Muscle layer of colon (tissue), 2 donors: ENCODE results near the gene GRIK1.

Source experiments
- H3K27ac ChIP-seq: one replicate; pipeline ENCODE4 v1.7.0; 2013; ENCODE audit warnings: low read depth, mild to moderate bottlenecking, low read length, moderate library complexity
- H3K27me3 ChIP-seq, 2 donors: one replicate each; pipeline ENCODE4 v1.7.0; 2013; ENCODE audit warnings: low read length in 2 of 2, mild to moderate bottlenecking in 2 of 2; ENCODE audit not compliant: insufficient read depth in 2 of 2, control insufficient read depth in 1 of 2
- H3K36me3 ChIP-seq: one replicate; pipeline ENCODE4 v1.7.0; 2013; ENCODE audit warnings: mild to moderate bottlenecking, low read length; ENCODE audit not compliant: insufficient read depth
- H3K4me1 ChIP-seq: one replicate; pipeline ENCODE4 v1.7.0; 2013; ENCODE audit warnings: mild to moderate bottlenecking, low read length; ENCODE audit not compliant: insufficient read depth
- H3K4me3 ChIP-seq, 2 donors: one replicate each; pipeline ENCODE4 v1.7.0; 2013; ENCODE audit warnings: low read length in 2 of 2, low read depth in 1 of 2, mild to moderate bottlenecking in 1 of 2, moderate library complexity in 1 of 2
- H3K9ac ChIP-seq: one replicate; pipeline ENCODE4 v1.7.0; 2013; ENCODE audit warnings: low read length
- H3K9me3 ChIP-seq: one replicate; pipeline ENCODE4 v1.7.0; 2013; ENCODE audit warnings: mild to moderate bottlenecking, low read length
- donor health status: abdominal sarcoma.
- donor health status: Adenocarcinoma of cecum.

GRIK1 gene

DNA sequence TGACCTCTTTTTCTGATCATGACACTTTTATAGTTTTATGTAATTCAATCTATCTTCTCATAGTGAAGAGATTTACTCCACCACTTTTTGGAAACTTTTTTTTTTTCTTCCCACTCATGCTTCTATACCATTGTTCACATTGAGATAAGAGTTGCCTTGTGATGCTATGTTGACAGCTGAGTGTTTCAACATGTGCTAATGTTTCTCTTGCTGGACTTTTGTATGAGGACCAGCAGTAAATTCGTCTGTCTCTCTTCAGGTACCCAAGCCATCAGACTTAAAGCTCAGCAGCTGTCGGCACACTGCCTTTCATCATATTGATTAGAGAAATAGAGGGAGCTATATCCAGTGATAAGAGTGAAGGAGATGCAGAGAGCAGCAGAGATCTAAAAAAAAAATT is 227.0 kb downstream of the GRIK1 start:
- Histone ChIP-seq H3K9ac (no peak overlapping the region), H3K27me3 (no peaks in the 10 kb centered on the region), H3K27ac (no peak overlapping the region), H3K4me1 (no peaks in the 10 kb centered on the region), H3K9me3 (no peaks in the 10 kb centered on the region), H3K36me3 (no peaks in the 10 kb centered on the region), H3K4me3 (no peak overlapping the region)

DNA sequence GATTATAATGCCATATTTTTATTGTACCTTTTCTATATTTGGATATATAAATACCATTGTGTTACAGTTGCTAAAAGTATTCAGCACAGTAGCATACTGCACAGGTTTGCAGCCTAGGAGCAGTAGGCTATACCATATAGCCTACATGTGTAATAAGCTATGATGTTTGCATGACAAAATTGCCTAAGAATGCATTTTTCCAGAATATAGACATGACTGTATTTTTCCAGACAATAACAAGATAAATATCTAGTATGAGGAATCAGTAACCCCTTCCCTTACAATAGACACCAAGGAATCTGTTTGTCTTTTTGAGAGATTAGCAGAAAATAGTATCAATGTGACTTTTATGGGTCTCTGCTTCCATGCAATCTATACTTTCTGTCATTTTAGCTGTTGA is 228.6 kb downstream of the GRIK1 start:
- Histone ChIP-seq H3K27ac (no peak overlapping the region), H3K4me3 (no peak overlapping the region), H3K27me3 (no peaks in the 10 kb centered on the region), H3K36me3 (no peaks in the 10 kb centered on the region), H3K9me3 (no peaks in the 10 kb centered on the region), H3K9ac (no peak overlapping the region), H3K4me1 (no peaks in the 10 kb centered on the region)

DNA sequence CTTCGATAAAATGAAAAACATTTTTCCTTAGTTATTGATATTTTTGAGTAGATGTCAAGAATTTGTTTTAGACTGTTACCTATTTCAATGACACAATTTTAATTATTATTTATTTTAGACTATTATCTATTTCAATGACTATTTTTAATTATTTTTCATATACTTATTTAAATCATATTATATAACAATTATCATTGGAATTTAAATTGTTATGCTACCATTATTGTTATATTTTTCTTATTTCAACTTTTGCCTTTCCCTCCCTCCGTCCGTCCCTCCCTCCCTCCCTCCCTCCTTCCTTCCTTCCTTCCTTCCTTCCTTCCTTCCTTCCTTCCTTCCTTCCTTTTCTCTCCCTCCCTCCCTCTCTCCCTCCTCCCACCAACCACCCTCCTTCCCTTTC is 229.3 kb downstream of the GRIK1 start:
- no peak overlapping the region for H3K9ac ChIP-seq
- no peaks in the 10 kb centered on the region for H3K27me3 ChIP-seq
- H3K4me1 ChIP-seq: no peaks in the 10 kb centered on the region
- H3K4me3 ChIP-seq: no peak overlapping the region
- H3K9me3 ChIP-seq: no peaks in the 10 kb centered on the region
- H3K36me3 ChIP-seq: no peaks in the 10 kb centered on the region
- H3K27ac ChIP-seq: no peak overlapping the region

DNA sequence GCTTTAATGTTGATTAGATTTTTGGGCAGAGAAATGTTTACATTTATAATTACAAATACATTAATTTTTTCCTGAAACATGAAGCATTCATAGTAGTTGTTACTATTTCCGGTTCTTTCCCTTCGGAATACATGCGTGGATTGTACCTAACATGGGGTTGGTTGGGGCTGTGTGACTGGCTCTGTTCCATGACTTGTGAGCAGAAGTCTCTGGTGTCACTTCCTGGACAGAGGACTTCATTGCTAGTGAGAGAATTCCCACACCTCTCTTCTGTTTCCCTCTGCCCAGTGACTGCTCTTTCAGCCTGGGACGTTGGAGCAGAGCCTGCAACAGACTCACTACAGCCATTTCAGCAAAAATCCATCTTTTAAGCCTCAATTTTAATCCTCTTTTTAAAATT is 231.4 kb downstream of the GRIK1 start:
- H3K9ac ChIP-seq: no peak overlapping the region
- H3K27me3 ChIP-seq: no peaks in the 10 kb centered on the region
- H3K36me3 ChIP-seq: no peaks in the 10 kb centered on the region
- H3K9me3 ChIP-seq: no peaks in the 10 kb centered on the region
- no peaks in the 10 kb centered on the region for H3K4me1 ChIP-seq
- no peak overlapping the region for H3K4me3 ChIP-seq
- H3K27ac ChIP-seq: no peak overlapping the region

DNA sequence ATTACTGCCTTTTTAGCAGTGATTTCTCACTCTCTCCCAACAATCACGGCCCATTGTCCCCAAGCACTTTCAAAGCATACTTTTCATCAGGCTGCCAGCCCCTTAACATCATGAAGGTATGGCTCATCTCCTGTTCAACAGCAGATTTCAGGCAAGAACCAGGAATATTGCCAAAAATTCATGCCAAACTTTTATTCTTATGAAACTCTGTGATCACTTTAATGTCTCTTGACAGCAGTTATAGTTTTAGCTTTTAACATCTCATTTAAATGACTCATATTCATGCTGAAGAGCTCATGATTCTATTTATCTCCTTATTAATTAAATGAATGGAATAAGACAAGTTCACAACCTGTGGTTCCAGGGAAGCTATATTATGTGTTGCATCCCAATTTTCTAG is 235.1 kb downstream of the GRIK1 start:
- Histone ChIP-seq H3K9ac (no peak overlapping the region), H3K36me3 (no peaks in the 10 kb centered on the region), H3K4me3 (no peak overlapping the region), H3K27me3 (no peaks in the 10 kb centered on the region), H3K27ac (no peak overlapping the region), H3K9me3 (no peaks in the 10 kb centered on the region), H3K4me1 (no peaks in the 10 kb centered on the region)

DNA sequence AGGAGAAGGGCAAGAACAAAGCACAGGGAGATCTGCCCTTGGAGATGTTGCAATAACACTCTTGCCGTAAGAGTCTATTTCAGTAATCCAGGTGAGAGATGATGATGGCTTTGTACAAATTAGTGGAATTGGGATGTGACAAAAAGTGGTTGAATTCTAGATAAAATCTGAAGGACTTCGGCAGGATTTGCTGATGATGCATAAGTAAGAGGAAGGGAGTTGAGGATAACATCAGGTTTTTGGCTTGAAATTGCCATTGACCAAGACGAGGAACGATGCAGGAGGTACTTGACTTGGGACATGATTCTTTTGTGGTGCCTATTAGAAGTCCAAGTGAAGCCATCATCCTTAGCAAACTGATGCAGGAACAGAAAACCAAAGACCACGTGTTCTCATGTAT is 238.1 kb downstream of the GRIK1 start:
- Histone ChIP-seq H3K4me3 (no peak overlapping the region), H3K9ac (no peak overlapping the region), H3K4me1 (no peaks in the 10 kb centered on the region), H3K27me3 (no peaks in the 10 kb centered on the region), H3K27ac (no peak overlapping the region), H3K36me3 (no peaks in the 10 kb centered on the region), H3K9me3 (no peaks in the 10 kb centered on the region)

DNA sequence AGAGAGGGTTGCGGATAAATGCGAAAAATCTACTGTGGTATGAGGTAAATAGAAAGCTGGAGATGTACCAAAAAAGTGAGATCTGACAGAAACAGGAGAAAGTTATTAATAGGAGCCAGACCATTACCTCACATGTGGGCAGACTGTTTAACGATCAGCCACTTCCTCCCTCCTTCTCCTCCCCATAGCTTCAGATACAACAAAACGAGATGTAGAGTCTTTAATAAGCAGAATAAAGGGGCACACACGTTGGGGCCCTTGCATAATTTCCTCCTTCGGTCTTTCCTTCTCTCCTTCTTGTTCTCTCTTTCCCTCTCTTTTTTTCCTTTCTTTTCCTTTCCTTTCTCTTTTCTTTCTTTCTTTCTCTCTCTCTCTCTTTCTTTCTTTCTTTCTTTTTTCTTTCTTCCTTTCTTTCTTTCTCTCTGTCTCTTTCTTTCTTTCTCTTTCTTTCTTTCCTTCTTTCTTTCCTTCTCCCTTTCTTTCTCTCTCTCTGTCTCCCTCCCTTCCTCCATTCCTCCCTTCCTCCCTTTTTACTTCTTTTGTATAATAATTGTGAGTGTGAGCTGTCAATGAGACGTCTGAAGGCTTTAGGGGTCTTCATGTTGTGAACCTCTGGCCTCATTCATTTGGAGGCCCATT is 242.1 kb downstream of the GRIK1 start:
- H3K4me1 ChIP-seq: no peaks in the 10 kb centered on the region
- no peak overlapping the region for H3K9ac ChIP-seq
- no peaks in the 10 kb centered on the region for H3K9me3 ChIP-seq
- H3K27ac ChIP-seq: no peak overlapping the region
- H3K36me3 ChIP-seq: no peaks in the 10 kb centered on the region
- H3K4me3 ChIP-seq: no peak overlapping the region
- H3K27me3 ChIP-seq: no peaks in the 10 kb centered on the region

DNA sequence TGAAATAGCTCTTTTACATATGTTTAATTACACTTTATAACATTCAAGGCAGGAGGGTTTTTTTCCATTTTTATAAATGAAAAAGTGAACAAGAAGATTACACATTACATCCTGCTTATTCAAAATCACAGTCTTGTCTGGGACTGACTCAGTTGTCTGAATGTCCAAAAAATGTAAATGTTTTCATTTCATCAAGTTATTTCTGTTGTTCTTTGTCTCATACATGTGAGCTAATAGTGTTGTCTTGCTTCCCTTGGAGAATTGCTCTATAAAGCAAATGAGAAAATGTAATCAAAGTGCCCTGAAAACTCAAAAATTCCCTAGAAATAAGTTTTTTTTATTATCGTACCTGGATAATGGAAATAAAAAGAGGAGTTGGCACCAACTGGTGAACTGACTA is 242.9 kb downstream of the GRIK1 start:
- no peak overlapping the region for H3K9ac ChIP-seq
- H3K27ac ChIP-seq: no peak overlapping the region

DNA sequence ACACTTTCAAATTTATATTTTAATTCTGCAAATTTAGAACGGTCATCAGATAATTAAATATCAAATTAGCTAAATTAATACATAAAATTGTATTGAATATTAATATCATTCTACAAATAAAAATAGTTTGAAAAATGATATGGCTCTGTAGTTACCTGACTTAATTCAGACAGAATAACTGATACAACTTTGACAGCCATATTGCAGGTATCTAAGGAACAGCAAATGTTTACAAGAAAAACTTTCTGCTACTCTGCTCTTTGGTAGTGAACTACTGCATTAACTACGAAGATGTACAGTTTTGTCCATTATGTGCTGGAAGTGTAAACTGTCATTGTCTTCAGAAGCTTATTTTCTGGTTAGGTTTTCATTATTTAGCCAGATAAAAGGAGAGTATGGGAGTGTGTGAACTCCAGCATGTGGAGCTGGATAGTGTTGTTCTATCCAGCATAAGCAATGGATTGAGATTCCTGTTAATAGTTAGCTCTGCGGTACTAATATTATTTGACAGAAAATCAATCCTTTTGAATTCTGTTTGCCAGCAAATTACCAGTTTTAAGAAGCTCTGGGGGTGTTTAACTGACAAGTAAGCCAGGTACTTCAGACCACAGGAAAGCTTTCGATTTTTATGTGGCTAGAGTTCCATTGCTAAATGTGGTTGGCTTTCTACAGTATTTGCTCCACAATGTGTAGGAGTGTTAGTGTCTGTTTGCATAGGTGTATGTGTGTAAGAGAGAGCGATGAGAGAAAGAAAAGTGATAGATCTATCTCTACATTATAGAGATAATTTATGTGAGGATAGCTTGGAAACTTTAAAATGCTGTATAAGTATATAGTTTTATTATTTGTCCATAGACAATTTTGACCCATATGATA is 247.9 kb downstream of the GRIK1 start:
- no peak overlapping the region for H3K9ac ChIP-seq
- no peaks in the 10 kb centered on the region for H3K27me3 ChIP-seq
- no peak overlapping the region for H3K27ac ChIP-seq
- no peaks in the 10 kb centered on the region for H3K9me3 ChIP-seq
- no peak overlapping the region for H3K4me3 ChIP-seq
- H3K4me1 ChIP-seq: no peaks in the 10 kb centered on the region
- no peaks in the 10 kb centered on the region for H3K36me3 ChIP-seq

More for the DNA sequence above, 242.9 kb downstream of the GRIK1 start:
- no peaks in the 10 kb centered on the region for H3K4me1 ChIP-seq
- no peaks in the 10 kb centered on the region for H3K36me3 ChIP-seq
- no peaks in the 10 kb centered on the region for H3K27me3 ChIP-seq
- no peak overlapping the region for H3K4me3 ChIP-seq
- no peaks in the 10 kb centered on the region for H3K9me3 ChIP-seq

DNA sequence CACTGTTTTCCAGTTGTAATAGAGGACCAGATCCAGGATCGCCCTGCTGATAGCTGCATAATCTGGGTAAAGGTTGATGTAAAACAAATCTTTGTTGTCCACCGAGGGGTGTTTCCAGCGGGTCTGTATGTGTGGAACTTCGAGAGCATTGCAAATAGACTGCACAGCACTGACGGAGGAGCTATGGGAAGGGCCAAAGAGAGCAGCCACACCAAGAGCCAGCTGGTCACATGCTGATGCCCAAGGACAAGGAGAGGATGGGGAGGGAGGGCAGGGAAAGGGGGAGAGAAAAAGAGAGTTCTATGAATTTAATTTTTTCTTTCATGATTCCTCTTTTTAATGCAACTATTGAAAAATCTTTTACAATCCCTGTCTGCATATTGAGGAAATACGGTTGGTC is 250.0 kb downstream of the GRIK1 start:
- no peak overlapping the region for H3K9ac ChIP-seq
- no peak overlapping the region for H3K4me3 ChIP-seq
- no peaks in the 10 kb centered on the region for H3K9me3 ChIP-seq
- no peaks in the 10 kb centered on the region for H3K36me3 ChIP-seq
- no peaks in the 10 kb centered on the region for H3K27me3 ChIP-seq
- H3K4me1 ChIP-seq: no peaks in the 10 kb centered on the region
- H3K27ac ChIP-seq: no peak overlapping the region

DNA sequence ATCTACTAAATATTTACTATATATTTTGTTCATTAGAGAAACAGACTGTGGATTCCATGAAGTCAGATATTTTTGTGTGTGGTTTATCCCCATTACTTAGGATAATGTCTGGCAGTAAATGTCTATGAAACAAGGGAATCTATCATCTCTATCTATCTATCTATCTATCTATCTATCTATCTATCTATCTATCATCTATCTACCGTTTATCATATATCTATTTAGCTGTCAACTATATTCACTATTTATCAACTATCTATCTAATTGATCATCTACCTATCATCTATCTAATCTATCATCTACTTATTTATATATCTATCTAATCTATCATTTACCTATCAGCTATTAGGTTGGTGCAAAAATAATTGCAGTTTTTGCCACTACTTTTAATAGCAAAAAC is 255.7 kb downstream of the GRIK1 start:
- H3K36me3 ChIP-seq: no peaks in the 10 kb centered on the region
- no peaks in the 10 kb centered on the region for H3K4me1 ChIP-seq
- H3K27me3 ChIP-seq: no peaks in the 10 kb centered on the region
- no peak overlapping the region for H3K4me3 ChIP-seq
- H3K27ac ChIP-seq: no peak overlapping the region
- H3K9me3 ChIP-seq: no peaks in the 10 kb centered on the region
- no peak overlapping the region for H3K9ac ChIP-seq

DNA sequence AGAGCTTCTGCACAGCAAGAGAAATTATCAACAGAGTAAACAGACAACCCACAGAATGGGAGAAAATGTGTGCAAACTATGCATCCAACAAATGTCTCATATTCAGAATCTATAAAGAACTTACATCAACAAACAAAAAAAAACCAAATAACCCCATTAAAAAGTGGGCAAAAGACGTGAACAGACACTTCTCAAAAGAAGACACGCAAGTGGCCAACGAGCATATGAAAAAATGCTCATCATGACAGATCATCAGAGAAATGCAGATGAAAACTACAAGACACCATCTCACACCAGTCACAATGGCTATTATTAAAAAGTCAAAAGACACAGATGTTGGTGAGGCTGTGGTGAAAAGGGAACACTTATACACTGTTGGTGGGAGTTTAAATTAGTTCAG is 257.0 kb downstream of the GRIK1 start:
- H3K27ac ChIP-seq: no peak overlapping the region
- H3K9ac ChIP-seq: no peak overlapping the region
- no peaks in the 10 kb centered on the region for H3K27me3 ChIP-seq
- no peaks in the 10 kb centered on the region for H3K9me3 ChIP-seq
- no peaks in the 10 kb centered on the region for H3K4me1 ChIP-seq
- no peaks in the 10 kb centered on the region for H3K36me3 ChIP-seq
- no peak overlapping the region for H3K4me3 ChIP-seq
